AG04450 (cell line): ENCODE data around the gene TTN. TPM values are rescaled to one million over a fixed set of nuclear protein-coding genes. Genes with fewer than 3 reads are reported as not detected.

Source experiments
- CTCF ChIA-PET: fragments of 300-600, 350-600 bp; formaldehyde crosslinking; extraction: SDS; loops from one replicate; lab custom pipeline; 2022; ENCODE audit warnings: antibody characterized with exemption, inconsistent platforms; lab: Charles Lee
- POLR2A ChIA-PET: fragments of 350-600 bp; formaldehyde crosslinking; extraction: SDS; loops from one replicate; lab custom pipeline; 2021; ENCODE audit warnings: antibody characterized with exemption, inconsistent platforms; lab: Yijun Ruan, JAX
- DNase-seq: peaks from one replicate; pipeline ENCODE4 v3.0.0-alpha.2; 2011; ENCODE audit warnings: low read depth, low spot score
- H3K27ac ChIP-seq: one replicate; pipeline ENCODE4 v1.5.1; 2012; ENCODE audit warnings: low read depth, low read length, control low read depth
- H3K27me3 ChIP-seq: one replicate; pipeline ENCODE4 v1.6.0; 2012; ENCODE audit warnings: low read length; ENCODE audit not compliant: control insufficient read depth, insufficient read depth
- H3K4me3 ChIP-seq: 2 replicates; pipeline ENCODE4 v1.5.1; 2011; ENCODE audit warnings: mild to moderate bottlenecking, low read depth, low read length, control low read depth
- H3K9me3 ChIP-seq: 2 replicates; pipeline ENCODE4 v1.5.1; 2012; ENCODE audit warnings: low read length; ENCODE audit not compliant: control insufficient read depth, insufficient read depth
- CTCF ChIP-seq: IDR thresholded peaks from 2 replicates; pipeline ENCODE4 v1.5.1; 2011; ENCODE audit warnings: low read depth, low read length, control low read depth, inconsistent platforms
- polyA minus RNA-seq: library from RNA; depleted of rRNA, polyadenylated mRNA; stranded (reverse); fragments of >200 nt; gene quantifications from 2 replicates; pipeline ENCODE4 v1.2.3, GENCODE V29; 2011; rRNA and poly(A)+ RNA removed
- polyA plus RNA-seq: library from polyadenylated mRNA; depleted of rRNA; stranded (reverse); fragments of >200 nt; gene quantifications from 2 replicates; pipeline ENCODE4 v1.2.3, GENCODE V29; 2011; rRNA removed

Gene TTN
- 0.06 and 0.07 TPM in 2 replicates for polyA plus RNA-seq
- polyA minus RNA-seq: under 0.01 and 0.17 TPM in 2 replicates

- no peak for TF ChIP-seq CTCF
- no peaks in the 10 kb centered on the region for H3K27me3 ChIP-seq
- no peaks in the 10 kb centered on the region for H3K9me3 ChIP-seq
- no peak within 1 kb of the TSS for H3K4me3 ChIP-seq
- ChIA-PET POLR2A (no interaction called here), CTCF (interaction anchor here (1.1 to 3.4 kb wide), 2 partner anchors 12 kb away, joined by 4 to 12 read pairs; no protein-coding TSS in a partner anchor)
- DNase-seq: no peak
- no peak within 1 kb of the TSS for H3K27ac ChIP-seq
Observed at GRCh38 chr2:178807227-178808008, at the start of gene TTN. Gene TTN, minus strand, starts transcription at chr2:178807423. Its CDS starts 2,781 bp downstream, at chr2:178804642.

- TF ChIP-seq CTCF: no peak
- Histone ChIP-seq H3K4me3 (no peak overlapping the region), H3K27ac (no peak overlapping the region), H3K27me3 (no peaks in the 10 kb centered on the region), H3K9me3 (no peaks in the 10 kb centered on the region)
- no peak for DNase-seq
- ChIA-PET POLR2A (no interaction called here), CTCF (interaction anchor here (0.6 kb wide), 1 partner anchor 13 kb away, joined by 4 read pairs; no protein-coding TSS in a partner anchor)
Observed at GRCh38 chr2:178855151-178855550, 47.9 kb upstream of the TTN start.

GRCh38 chr2:178848335-178848734 lies 41.1 kb upstream of the TTN start:
- no peak overlapping the region for H3K27ac ChIP-seq
- CTCF ChIA-PET: no interaction called here
- H3K9me3 ChIP-seq: no peaks in the 10 kb centered on the region
- no peak for DNase-seq
- POLR2A ChIA-PET: no interaction called here
- H3K4me3 ChIP-seq: no peak overlapping the region
- TF ChIP-seq CTCF: no peak
- H3K27me3 ChIP-seq: no peaks in the 10 kb centered on the region

GRCh38 chr2:178846458-178846802 lies 39.2 kb upstream of the TTN start:
- H3K4me3 ChIP-seq: no peak overlapping the region
- H3K27ac ChIP-seq: no peak overlapping the region
- ChIA-PET POLR2A (no interaction called here), CTCF (no interaction called here)
- no peak for DNase-seq
- no peaks in the 10 kb centered on the region for H3K9me3 ChIP-seq
- H3K27me3 ChIP-seq: no peaks in the 10 kb centered on the region
- TF ChIP-seq CTCF: no peak
